NCI-H2227 (cell line): ENCODE data around the gene TTYH2.

ENCODE experiments used
- DNase-seq: peaks from one replicate; lab custom pipeline; 2025; ENCODE audit not compliant: unreplicated experiment; lab: John Stamatoyannopoulos, UW

The TTYH2 gene

GRCh38 chr17:74233937-74234336 lies 20.6 kb downstream of the TTYH2 start:
- DNase-seq = no peak

- DNase-seq = no peak
These were observed 21.1 kb downstream of the TTYH2 start for GRCh38 chr17:74234486-74234885.

GRCh38 chr17:74235040-74235581 lies 21.7 kb downstream of the TTYH2 start:
- no peak for DNase-seq

DNA sequence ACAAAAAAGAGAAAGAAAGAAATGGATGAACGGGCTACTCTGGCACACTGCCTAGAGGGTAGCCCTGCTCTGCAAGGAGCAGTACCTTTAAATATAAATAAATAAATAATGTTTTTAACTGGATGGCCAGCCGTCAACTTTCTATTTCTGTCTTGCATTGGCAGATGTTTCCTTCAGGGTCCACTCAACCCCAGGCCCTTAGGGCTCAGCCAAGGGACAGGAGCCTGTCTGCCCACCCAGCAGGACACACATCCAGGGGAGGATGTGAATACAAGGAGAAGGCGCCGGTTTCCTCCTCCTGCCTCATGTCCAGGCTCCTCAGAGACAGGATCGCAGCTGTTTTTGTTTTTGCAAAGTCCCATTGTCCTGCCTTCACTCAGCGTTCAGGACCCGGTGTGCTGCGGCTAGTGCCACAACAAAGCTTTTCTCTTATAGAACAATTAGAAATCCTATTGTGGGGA lies 22.6 kb downstream of the TTYH2 start:
- DNase-seq = no peak

GRCh38 chr17:74237321-74237720 lies 23.9 kb downstream of the TTYH2 start:
- no peak for DNase-seq

DNA sequence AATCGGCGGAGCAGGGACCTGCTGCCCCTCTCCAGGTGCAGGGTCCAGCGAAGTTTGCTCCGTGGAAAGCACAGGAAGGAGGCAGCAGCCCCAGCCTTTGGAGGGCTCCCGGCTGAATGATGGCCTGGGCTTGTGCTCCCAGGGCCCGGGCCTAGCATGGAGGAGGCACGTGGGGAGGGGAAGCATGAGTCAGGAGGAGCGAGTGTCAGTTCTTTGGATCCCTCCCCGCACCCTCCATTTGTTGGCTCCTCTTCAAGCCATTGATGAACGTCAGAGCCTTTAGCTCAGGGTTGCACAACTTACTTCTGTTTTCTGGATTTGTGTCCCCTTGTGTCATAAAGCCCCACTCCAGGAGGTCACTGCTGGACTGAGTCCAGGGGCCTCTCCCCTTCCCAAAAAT lies 25.8 kb downstream of the TTYH2 start:
- DNase-seq = no peak

GRCh38 chr17:74240618-74241205 lies 27.3 kb downstream of the TTYH2 start:
- no peak for DNase-seq

GRCh38 chr17:74241431-74241830 lies 28.1 kb downstream of the TTYH2 start:
- DNase-seq = no peak

DNA sequence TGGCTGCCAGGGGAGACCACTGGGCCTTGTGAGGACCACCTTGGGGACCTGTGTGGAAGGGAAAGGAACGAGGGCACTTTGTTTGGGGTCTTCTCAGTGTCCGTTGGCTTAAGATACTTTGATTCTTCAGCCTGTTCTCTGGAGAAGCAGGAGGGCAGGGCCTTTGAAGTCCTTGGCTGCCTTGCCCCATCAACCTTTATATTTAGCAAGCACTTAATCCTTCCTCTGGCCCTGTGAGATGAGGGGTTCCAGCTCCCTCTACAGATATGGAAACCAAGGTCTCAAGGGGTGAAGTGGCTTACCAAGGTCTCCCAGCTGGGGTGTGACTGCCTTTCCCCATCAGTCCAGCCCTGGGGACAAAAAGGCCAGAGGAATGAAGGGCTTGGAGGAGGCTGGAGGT lies 28.5 kb downstream of the TTYH2 start:
- no peak for DNase-seq

DNA sequence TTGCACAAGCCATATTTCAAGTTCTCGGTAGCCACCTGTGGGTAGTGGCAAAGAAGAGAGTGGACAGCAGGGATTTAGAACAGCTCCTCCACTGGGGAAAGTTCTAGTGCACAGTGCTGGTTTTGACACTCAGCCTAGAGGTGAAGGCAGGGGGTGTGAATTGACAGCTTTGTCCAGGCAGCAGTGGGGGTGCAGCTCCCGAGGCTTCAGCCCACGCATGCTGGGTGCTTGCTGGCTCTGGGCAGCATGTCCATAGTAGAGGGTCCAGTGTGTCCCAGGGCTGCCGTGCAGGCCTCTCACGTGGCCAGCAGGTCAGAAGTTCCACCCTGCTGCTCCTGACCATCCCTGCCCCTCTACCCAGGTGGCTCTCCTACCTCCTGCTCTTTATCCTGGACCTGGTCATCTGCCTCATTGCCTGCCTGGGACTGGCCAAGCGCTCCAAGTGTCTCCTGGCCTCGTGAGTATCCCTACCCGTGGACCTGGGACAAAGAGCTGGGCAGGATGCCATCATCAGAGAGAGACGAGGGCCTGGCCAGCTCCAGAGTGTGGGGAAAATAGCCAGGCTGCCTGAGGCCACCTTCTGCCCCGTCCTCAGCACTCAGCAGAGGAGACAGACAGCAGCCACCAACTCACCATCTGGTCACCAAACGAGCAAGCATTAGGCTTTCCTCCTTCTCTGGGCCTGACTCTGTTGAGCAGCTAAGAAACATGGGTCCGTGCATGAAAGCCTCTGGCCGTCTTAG lies 29.8 kb downstream of the TTYH2 start:
- DNase-seq = no peak

GRCh38 chr17:74244128-74244527 lies 30.8 kb downstream of the TTYH2 start:
- no peak for DNase-seq

GRCh38 chr17:74244548-74244947 lies 31.2 kb downstream of the TTYH2 start:
- DNase-seq = no peak

DNA sequence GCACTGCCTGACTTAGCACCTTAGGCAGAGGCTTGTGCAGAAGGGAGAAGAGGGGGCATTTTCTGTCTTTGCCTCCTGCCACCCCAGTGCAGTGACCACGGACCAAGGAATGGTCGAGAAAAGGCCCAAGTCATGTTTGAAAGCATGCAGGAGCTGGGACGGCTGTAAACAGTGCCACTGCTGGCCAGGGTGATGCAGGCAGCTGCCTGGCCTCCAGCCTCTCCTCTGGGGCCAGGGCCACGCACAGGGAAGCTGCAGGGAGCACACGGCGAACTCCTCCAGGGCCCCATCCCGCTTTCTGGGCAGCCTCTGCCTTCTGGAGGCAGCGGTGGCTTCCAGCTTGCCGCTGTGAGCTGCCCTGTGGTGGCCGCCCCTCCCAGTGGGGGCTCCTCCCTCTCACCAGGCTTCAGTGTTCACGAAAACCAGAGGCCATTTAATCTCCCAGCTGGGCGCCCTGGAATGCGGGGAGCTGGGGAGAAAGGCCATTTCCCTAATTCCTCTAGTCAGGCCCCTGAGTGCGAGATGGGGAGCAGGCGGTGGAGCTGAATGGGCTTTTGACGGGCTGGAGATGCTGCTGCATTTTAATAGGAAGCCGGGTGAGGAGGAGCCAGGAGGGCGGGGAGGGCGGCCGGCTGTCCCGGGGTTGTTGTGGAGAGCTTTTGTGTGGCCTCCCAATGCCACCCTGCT lies 31.9 kb downstream of the TTYH2 start:
- peak; percentile 62 for DNase-seq

DNA sequence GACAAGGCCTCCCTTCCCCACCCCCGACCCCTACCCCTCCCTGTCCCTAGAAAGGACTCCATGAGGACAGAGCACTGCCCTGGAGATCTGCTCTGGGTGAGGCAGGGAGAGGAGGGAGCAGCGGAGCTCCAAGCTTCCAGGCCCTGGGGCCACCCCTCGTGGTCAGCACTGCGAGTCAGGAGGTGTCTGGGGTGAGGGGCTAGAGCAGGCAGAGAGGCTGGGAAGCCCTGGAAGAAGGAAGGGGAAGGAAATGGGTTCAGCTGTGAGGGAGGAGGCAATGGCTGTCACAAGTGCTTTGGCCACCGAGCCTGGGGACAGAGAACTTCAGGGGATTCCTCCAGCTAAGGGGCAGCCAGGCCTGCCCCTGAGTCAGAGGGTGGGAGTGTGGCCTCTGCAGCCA lies 32.5 kb downstream of the TTYH2 start:
- DNase-seq = no peak

DNA sequence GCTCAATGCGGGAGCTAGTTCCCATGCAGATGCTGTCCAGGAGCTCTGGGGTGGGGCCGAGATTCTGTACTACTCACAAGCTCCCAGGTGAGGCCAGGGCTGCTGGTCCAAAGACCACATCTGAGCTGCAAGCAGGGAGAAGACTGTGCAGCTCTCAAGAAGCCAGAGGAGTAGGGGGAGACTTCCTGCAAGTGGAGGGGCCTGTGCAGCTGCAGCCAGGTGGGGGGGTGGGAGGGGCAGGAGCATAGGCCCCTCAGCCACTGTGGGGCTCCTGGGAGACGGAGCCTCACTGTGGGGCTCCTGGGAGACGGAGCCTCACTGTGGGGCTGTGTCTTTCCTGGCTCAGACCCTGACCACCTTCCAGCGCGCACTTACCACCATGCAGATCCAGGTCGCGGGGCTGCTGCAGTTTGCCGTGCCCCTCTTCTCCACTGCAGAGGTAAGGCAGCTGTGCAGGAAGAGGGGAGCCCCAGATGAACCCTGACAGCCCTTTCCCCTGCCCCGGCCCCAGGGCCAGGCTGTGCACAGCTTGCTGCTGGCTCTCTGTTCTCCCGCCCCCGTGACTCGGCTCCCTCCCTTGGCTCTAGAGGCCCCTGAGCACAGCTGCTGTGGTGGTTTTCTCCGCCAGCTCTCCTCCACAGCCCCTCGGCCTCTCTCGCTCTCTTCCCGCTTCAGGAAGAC lies 36.4 kb downstream of the TTYH2 start:
- no peak for DNase-seq

DNA sequence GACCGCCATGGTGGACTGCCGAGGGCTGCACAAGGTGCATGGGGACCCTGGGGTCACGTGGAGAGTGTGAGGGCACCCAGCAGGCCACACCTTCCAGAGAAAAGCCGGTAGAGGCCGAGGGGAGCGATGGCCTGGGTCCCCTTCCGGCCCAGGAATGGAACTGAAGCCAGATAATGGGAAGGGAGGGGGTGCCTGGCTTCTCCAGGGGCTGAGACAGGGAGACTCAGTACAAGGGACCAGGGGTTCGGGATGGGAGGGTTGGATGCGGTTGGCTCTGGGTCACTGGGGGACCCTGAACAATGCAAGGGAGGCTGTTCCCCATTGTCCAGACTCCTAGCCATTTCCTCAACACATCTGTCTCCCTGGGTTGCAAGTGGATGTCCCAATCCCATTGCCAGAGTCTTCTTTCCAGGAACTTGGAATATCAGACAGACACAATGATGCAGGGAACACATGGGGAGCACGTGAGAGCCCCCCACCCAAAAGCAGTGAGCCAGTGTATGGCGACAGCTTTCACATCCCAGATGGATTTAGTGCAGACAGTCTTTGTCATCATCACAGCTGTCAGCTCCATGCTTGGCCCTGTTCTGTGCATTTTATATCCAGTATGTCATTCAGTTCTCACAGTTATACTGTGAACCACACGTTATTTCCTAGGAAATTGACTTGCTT lies 37.1 kb downstream of the TTYH2 start:
- no peak for DNase-seq

GRCh38 chr17:74251051-74251450 lies 37.7 kb downstream of the TTYH2 start:
- DNase-seq = no peak

- DNase-seq = no peak
These were observed 38.2 kb downstream of the TTYH2 start for GRCh38 chr17:74251569-74251968.

DNA sequence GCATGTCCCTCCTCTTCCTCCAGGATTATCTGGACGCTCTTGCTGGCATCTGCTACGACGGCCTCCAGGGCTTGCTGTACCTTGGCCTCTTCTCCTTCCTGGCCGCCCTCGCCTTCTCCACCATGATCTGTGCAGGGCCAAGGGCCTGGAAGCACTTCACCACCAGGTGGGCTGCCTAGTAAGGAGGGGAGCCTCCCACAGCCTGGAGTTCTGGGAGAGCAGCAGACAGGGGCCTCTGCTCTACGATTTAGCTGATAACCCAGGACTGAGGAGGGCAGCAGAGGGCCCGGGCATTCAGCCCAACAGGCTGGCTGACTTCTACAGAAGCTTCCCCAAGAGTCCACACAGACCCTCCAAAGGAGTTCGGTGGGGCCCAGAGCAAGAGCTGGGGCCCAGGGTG lies 38.8 kb downstream of the TTYH2 start:
- no peak for DNase-seq

GRCh38 chr17:74253036-74253435 lies 39.7 kb downstream of the TTYH2 start:
- DNase-seq = no peak

DNA sequence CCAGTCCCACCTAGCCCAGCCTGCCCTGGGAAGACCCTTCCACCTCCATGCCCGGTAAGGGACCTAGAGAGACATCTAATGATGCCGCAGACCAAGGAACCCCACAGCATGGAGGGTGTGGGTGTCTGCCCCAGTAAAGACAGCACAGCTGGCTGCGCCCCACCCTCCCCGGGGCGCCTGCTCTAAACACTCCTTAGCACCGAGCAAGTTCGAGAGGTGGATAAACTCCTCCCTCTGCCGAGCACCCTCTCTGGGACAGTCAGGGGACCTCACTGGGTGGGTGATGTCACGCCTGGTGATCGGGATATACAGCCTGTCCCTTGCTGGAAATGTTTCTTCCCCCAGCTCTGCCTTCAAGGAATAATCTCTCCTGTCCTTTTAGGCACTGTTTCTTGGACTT lies 43.9 kb downstream of the TTYH2 start:
- DNase-seq = no peak
